Measurements from ENCODE around the gene PDS5B.

GRCh38 chr13:32642858-32643257 lies 56.6 kb downstream of the PDS5B start:
- TF ChIP-seq, protein P1, sequence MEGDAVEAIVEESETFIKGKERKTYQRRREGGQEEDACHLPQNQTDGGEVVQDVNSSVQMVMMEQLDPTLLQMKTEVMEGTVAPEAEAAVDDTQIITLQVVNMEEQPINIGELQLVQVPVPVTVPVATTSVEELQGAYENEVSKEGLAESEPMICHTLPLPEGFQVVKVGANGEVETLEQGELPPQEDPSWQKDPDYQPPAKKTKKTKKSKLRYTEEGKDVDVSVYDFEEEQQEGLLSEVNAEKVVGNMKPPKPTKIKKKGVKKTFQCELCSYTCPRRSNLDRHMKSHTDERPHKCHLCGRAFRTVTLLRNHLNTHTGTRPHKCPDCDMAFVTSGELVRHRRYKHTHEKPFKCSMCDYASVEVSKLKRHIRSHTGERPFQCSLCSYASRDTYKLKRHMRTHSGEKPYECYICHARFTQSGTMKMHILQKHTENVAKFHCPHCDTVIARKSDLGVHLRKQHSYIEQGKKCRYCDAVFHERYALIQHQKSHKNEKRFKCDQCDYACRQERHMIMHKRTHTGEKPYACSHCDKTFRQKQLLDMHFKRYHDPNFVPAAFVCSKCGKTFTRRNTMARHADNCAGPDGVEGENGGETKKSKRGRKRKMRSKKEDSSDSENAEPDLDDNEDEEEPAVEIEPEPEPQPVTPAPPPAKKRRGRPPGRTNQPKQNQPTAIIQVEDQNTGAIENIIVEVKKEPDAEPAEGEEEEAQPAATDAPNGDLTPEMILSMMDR (IDR thresholded peaks at IDR 0.05): no peak
- TF ChIP-seq POLR2A (IDR thresholded peaks at IDR 0.05): no peak
